Sigmoid colon (tissue), 7 donors: Measurements from ENCODE around the gene UNCX. TPM values are rescaled to one million over a fixed set of nuclear protein-coding genes. Genes with fewer than 3 reads are reported as not detected.

Source experiments
- DNase-seq: peaks from one replicate; pipeline ENCODE4 v3.0.0-alpha.2; 2019
- H3K27ac ChIP-seq, 4 donors: fragments of 200-600 bp; sonication (generic); one replicate each; pipeline ENCODE4 v1.5.1; 2016 to 2019; ENCODE audit warnings: mild to moderate bottlenecking in 1 of 4
- H3K27me3 ChIP-seq, 3 donors: fragments of 200-600 bp; sonication (generic); one replicate each; pipeline ENCODE4 v1.5.1; 2019; ENCODE audit warnings: mild to moderate bottlenecking in 1 of 3
- H3K36me3 ChIP-seq, 4 donors: fragments of 200-600 bp; sonication (generic); one replicate each; pipeline ENCODE4 v1.5.1; 2016 to 2019
- H3K4me1 ChIP-seq, 4 donors: fragments of 200-600 bp; sonication (generic); one replicate each; pipeline ENCODE4 v1.5.1; 2017 to 2019
- H3K4me3 ChIP-seq, 4 donors: fragments of 200-600 bp; sonication (generic); one replicate each; pipeline ENCODE4 v1.5.1; 2017 to 2019; ENCODE audit warnings: mild to moderate bottlenecking in 2 of 4, moderate library complexity in 1 of 4
- H3K9me3 ChIP-seq, 4 donors: fragments of 200-600 bp in 3 of 4; sonication (generic) in 3 of 4; one replicate each; pipeline versions ENCODE4 v1.5.1 to v1.6.1; 2013 to 2019
- CTCF ChIP-seq, 4 experiments: fragments of 450-650 bp in 3 of 4; fragments of 200-600 bp in 1 of 4; IDR thresholded peaks; one replicate each; pipeline ENCODE4 v1.5.1; 2016 to 2019; ENCODE audit warnings: antibody characterized with exemption in 4 of 4, mild to moderate bottlenecking in 3 of 4, moderate library complexity in 2 of 4
- EP300 ChIP-seq, 4 donors: sonication (generic); formaldehyde crosslinking; IDR thresholded peaks; one replicate each; pipeline ENCODE4 v1.6.1; 2017; ENCODE audit warnings: antibody characterized with exemption in 4 of 4
- POLR2A ChIP-seq, 2 donors: fragments of 450-650 bp; IDR thresholded peaks; one replicate each; pipeline ENCODE4 v1.6.1; 2016; ENCODE audit warnings: antibody characterized with exemption in 2 of 2, mild to moderate bottlenecking in 2 of 2, moderate library complexity in 2 of 2
- POLR2AphosphoS5 ChIP-seq, 4 donors: sonication (generic); formaldehyde crosslinking; IDR thresholded peaks; one replicate each; pipeline ENCODE4 v1.6.1; 2017; ENCODE audit warnings: antibody characterized with exemption in 4 of 4
- WGBS, 2 donors: extraction: QIAGEN DNeasy Blood & Tissue Kit; methylation state at CpG; one replicate each; pipeline ENCODE4 v1.1.7; 2013; 5-methylcytosine and 5-hydroxymethylcytosine counted together
- intact Hi-C: fragments of 100-400 bp; cut with DNase I; formaldehyde crosslinking; loops from one replicate; pipeline ENCODE4 v1.15.1; 2023
- polyA plus RNA-seq, 3 donors: library from polyadenylated mRNA; stranded (reverse); fragments of 200-250 nt; gene quantifications; one replicate each; pipeline ENCODE4 v1.2.3, GENCODE V29; 2013
- total RNA-seq, 4 donors: library from RNA; depleted of rRNA; stranded (reverse); fragments of >200 nt; gene quantifications; one replicate each; pipeline ENCODE4 v1.1.0, GENCODE V29; 2016
- donor health status: healthy with polysubstance abuse.
- donor health status: Bipolar disorder and iron deficiency.
- donor health status: healthy.

The UNCX gene
- total and polyA plus RNA-seq, 7 donors: not detected

DNA sequence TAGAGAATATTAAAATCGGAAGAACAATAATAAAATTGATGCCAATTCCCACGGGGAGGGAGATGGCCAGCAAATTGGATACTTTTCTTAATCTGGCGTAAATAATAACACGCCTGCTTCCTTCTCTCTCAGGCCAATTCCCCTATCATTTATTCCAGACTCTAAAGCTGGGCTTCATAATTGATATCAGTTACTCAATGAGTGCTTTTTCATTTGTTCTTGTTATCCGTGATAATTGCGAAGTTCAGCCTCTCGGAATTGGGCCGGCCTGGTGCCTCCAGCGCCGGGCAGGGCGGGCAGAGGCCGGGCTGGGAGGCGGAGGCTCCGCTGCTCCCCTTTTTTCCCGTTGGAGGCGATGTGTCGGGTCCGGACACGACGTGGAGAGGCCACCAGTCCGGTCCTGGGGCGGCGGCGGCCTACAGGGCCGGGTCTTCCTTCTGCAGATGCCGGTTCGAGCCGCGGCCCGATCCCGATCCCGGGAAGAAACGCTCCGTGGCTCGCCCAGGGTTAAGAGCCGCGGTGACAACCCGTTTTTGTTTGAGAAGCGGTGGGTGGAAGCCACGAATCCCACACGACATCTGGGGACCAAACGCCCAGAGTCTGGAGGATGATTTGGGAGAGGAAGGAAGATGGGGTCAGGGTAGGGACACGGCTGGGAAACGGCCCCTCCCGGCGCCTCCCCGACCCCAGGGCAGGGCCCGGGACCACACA, 13.6 kb downstream of the UNCX start:
- H3K9me3 ChIP-seq: no peaks in the 10 kb centered on the region
- H3K27me3 ChIP-seq: peaks cover 82 to 100% (median 94%) of the 10 kb centered on the region in 3 donors
- 10 to 14% methylated on average over 48 of the region's 48 CpGs for WGBS, 2 donors
- H3K36me3 ChIP-seq: no peaks in the 10 kb centered on the region
- H3K4me3 ChIP-seq: no peak overlapping the region
- peaks cover 0 to 38% (median 32%) of the 10 kb centered on the region in 4 donors for H3K4me1 ChIP-seq
- H3K27ac ChIP-seq: no peak overlapping the region
- no peak for DNase-seq
- intact Hi-C loops: no loop called here
- TF ChIP-seq CTCF (IDR thresholded peaks at IDR 0.05) (no peak), EP300 (IDR thresholded peaks at IDR 0.05) (no peak), POLR2AphosphoS5 (IDR thresholded peaks at IDR 0.05) (no peak), POLR2A (IDR thresholded peaks at IDR 0.05) (no peak)

DNA sequence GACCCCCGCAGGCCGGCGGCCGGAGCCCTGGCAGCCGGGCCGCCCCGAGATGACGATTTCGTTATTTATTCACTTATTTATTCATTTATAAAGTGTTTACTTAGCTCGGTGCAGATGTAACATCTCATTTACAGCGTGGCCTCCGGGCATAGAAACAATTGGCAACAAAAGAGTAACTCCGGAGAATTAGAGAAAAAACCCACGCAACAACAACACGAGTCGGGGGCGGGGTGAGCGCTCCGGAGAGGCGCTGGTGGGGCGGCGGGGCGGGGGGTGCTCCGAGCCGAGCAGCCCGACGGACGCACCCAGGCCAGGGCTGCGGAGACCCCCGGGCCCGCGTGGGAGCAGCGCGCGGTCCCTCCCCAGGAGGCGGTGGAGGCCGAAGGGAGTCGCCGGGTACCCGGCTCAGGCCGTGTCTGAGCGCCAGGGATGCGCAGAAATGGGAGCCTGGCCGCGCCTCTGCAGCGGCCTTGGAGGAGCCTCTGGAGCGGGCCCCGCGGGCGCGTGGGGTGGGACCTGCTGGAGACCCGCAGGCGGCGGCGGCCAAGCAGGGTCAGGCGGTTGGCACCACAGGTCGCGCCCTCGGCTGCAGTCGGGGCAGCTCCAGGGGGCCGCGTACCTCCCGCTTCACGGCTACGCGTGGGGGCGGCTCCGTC, 14.3 kb downstream of the UNCX start:
- TF ChIP-seq POLR2A (IDR thresholded peaks at IDR 0.05) (no peak), EP300 (IDR thresholded peaks at IDR 0.05) (no peak), POLR2AphosphoS5 (IDR thresholded peaks at IDR 0.05) (no peak), CTCF (IDR thresholded peaks at IDR 0.05) (no peak)
- Histone ChIP-seq H3K27me3 (peaks cover 75 to 100% (median 94%) of the 10 kb centered on the region in 3 donors), H3K27ac (no peak overlapping the region), H3K36me3 (no peaks in the 10 kb centered on the region), H3K9me3 (no peaks in the 10 kb centered on the region), H3K4me3 (no peak overlapping the region), H3K4me1 (peaks cover 0 to 33% (median 29%) of the 10 kb centered on the region in 4 donors)
- 6 to 11% methylated on average over 68 of the region's 68 CpGs for WGBS, 2 donors
- DNase-seq: no peak
- intact Hi-C loops: no loop called here

DNA sequence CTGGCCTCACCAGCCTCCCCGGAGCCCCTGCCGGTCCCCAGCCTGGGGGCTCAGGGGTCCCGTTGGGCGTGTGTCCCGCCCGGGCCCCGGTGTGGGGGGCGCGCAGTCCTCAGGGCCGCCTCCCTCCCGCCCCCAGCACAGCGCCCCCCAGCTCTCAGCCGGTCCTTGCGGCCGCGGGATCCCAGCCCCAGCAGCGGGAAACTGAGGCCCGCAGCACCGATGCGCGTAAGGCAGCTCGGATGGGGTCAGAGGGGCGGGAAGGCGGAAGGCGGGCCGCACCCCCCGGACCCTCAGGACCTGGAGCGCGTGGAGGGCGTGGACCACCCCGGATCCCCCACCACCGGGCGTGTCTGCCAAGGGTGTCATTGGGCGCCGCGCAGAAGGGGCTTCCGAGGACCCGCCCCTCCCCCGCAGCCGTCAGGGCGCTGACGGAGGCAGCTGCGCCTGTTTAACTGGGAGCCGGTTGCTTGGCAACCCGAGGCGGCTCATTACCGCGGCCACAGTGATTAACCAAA, 14.9 kb downstream of the UNCX start:
- TF ChIP-seq EP300 (IDR thresholded peaks at IDR 0.05) (no peak), POLR2AphosphoS5 (IDR thresholded peaks at IDR 0.05) (no peak), CTCF (IDR thresholded peaks at IDR 0.05) (no peak), POLR2A (IDR thresholded peaks at IDR 0.05) (no peak)
- no peaks in the 10 kb centered on the region for H3K36me3 ChIP-seq
- no peak for DNase-seq
- 6 to 9% methylated on average over 48 of the region's 48 CpGs for WGBS, 2 donors
- H3K27ac ChIP-seq: no peak overlapping the region
- no peak overlapping the region for H3K4me3 ChIP-seq
- H3K27me3 ChIP-seq: peaks cover 69 to 100% (median 94%) of the 10 kb centered on the region in 3 donors
- peaks cover 0 to 28% (median 26%) of the 10 kb centered on the region in 4 donors for H3K4me1 ChIP-seq
- intact Hi-C loops: no loop called here
- no peaks in the 10 kb centered on the region for H3K9me3 ChIP-seq

- Histone ChIP-seq H3K27ac (no peak overlapping the region), H3K9me3 (no peaks in the 10 kb centered on the region), H3K4me3 (no peak overlapping the region), H3K27me3 (peaks cover 64 to 100% (median 95%) of the 10 kb centered on the region in 3 donors), H3K36me3 (no peaks in the 10 kb centered on the region), H3K4me1 (peaks cover 0 to 26% (median 23%) of the 10 kb centered on the region in 4 donors)
- 8 to 10% methylated on average over 27 of the region's 27 CpGs for WGBS, 2 donors
- TF ChIP-seq CTCF (IDR thresholded peaks at IDR 0.05) (no peak), POLR2A (IDR thresholded peaks at IDR 0.05) (no peak), EP300 (IDR thresholded peaks at IDR 0.05) (no peak), POLR2AphosphoS5 (IDR thresholded peaks at IDR 0.05) (no peak)
- DNase-seq: no peak
- intact Hi-C loops: no loop called here
Measured at GRCh38 chr7:1248143-1248915, 15.7 kb downstream of the UNCX start.
